B cell (primary cell): ENCODE results near the gene PANK4.

Source experiments
- EZH2 ChIP-seq: IDR thresholded peaks from 2 replicates; pipeline ENCODE4 v1.6.1; 2012; ENCODE audit warnings: borderline replicate concordance, low read depth, mild to moderate bottlenecking, moderate library complexity, low read length; ENCODE audit not compliant: insufficient read depth, poor library complexity, severe bottlenecking
- TF ChIP-seq, protein P1 (sequence below): fragments of 200-600 bp; IDR thresholded peaks from one replicate; pipeline ENCODE4 v1.8.0; 2022; ENCODE audit warnings: antibody characterized with exemption, mild to moderate bottlenecking

DNA sequence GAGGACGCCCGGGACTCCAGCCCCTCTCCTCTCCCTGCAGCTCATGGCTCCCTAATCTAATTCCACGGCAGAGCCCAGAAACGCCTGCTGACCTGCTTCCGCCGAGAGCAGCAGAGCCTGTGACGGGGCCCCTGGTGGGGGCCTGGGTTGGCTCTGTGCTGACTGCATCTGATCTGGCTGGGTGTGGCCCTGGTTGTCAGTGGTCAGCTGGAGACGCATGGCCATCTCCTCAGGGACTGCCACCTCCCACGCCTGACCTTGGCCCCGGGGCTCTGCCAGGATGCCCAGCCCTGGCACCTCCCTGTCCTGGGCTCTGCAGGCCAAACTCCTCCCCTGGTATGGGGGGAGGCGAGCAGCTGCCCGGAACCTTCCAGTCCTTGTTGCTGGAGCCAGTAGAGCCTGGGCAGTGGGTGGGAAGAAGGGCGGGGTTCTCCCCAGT lies 51.4 kb downstream of the PANK4 start:
- TF ChIP-seq, protein P1, sequence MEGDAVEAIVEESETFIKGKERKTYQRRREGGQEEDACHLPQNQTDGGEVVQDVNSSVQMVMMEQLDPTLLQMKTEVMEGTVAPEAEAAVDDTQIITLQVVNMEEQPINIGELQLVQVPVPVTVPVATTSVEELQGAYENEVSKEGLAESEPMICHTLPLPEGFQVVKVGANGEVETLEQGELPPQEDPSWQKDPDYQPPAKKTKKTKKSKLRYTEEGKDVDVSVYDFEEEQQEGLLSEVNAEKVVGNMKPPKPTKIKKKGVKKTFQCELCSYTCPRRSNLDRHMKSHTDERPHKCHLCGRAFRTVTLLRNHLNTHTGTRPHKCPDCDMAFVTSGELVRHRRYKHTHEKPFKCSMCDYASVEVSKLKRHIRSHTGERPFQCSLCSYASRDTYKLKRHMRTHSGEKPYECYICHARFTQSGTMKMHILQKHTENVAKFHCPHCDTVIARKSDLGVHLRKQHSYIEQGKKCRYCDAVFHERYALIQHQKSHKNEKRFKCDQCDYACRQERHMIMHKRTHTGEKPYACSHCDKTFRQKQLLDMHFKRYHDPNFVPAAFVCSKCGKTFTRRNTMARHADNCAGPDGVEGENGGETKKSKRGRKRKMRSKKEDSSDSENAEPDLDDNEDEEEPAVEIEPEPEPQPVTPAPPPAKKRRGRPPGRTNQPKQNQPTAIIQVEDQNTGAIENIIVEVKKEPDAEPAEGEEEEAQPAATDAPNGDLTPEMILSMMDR: no peak
- no peak for TF ChIP-seq EZH2
